ENCODE data around the gene RGCC.

DNA sequence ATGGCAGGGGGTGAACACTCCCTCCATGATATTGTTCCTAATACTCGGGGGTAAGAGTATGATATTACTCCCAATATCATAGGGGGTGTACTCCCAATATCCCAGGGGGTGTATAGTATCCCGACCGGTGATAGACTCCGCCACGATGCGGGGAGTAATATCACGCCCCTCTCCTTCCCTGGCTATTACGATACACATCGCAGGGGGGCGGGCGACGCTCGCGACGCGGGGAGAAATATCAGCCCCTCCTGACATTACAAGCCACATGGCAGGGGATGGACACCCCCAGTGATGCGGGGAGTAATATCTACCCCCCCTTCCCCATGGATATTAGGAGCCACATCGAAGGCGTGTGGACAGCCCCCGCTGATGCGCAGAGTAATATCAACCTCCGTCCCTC is 3.2 kb upstream of the RGCC start:
- no peak for TF ChIP-seq EZH2 (IDR thresholded peaks at IDR 0.05)
- no peak for TF ChIP-seq POLR2AphosphoS5 (IDR thresholded peaks at IDR 0.05; ENCODE audit: borderline replicate concordance, low read depth, low read length)
- TF ChIP-seq FOXP2 (optimal IDR thresholded peaks at IDR 0.05; ENCODE audit: control extremely low read depth, extremely low read length, insufficient read depth), result no peak

Data from SK-N-MC (cell line).